A673 (cell line): ENCODE measurements around the gene INSR. TPM values are rescaled to one million over a fixed set of nuclear protein-coding genes. Genes with fewer than 3 reads are reported as not detected.

Experiments used
- BruUV-seq: library from RNA; stranded (reverse); fragments of 400-500 nt; replicated peaks from 2 replicates; lab custom pipeline; 2021; lab: Mats Ljungman, UMichigan
- CTCF ChIA-PET: fragments of 300-600 bp; sonication (Branson Sonifier 250); formaldehyde crosslinking; loops from one replicate; lab custom pipeline; 2022; ENCODE audit warnings: antibody characterized with exemption; lab: Charles Lee
- POLR2A ChIA-PET: fragments of 300-600 bp; sonication (Branson Sonifier 250); formaldehyde crosslinking; loops from one replicate; lab custom pipeline; 2022; ENCODE audit warnings: antibody characterized with exemption; ENCODE audit not compliant: low non-redundant PET; lab: Charles Lee
- DNase-seq: peaks from one replicate; pipeline ENCODE4 v3.0.0-alpha.2; 2015; ENCODE audit warnings: low spot score
- H3K27ac ChIP-seq: fragments of 200-600 bp; sonication (generic); 2 replicates; pipeline ENCODE4 v1.5.1; 2016; ENCODE audit warnings: mixed run types, low read depth, mild to moderate bottlenecking, mixed read lengths, antibody characterized with exemption, low read length; ENCODE audit not compliant: poor library complexity, severe bottlenecking
- H3K27me3 ChIP-seq: fragments of 200-600 bp; sonication (generic); replicated peaks from 2 replicates; pipeline ENCODE4 v1.6.1; 2017; ENCODE audit warnings: mixed run types, low read depth, mild to moderate bottlenecking, mixed read lengths, antibody characterized with exemption, low read length; ENCODE audit not compliant: insufficient read depth, poor library complexity
- H3K36me3 ChIP-seq: fragments of 200-600 bp; sonication (generic); 2 replicates; pipeline ENCODE4 v1.6.1; 2016; ENCODE audit warnings: mixed run types, mild to moderate bottlenecking, mixed read lengths, antibody characterized with exemption, low read length; ENCODE audit not compliant: insufficient read depth, poor library complexity, severe bottlenecking
- H3K4me1 ChIP-seq: fragments of 200-600 bp; sonication (generic); 2 replicates; pipeline ENCODE4 v1.6.1; 2017; ENCODE audit warnings: mixed run types, mild to moderate bottlenecking, mixed read lengths, antibody characterized with exemption, low read length; ENCODE audit not compliant: insufficient read depth, poor library complexity, severe bottlenecking
- H3K4me3 ChIP-seq: fragments of 200-600 bp; sonication (generic); 2 replicates; pipeline ENCODE4 v1.5.1; 2016; ENCODE audit warnings: low read depth, mixed run types, mild to moderate bottlenecking, mixed read lengths, low read length; ENCODE audit not compliant: poor library complexity, severe bottlenecking
- H3K9me3 ChIP-seq: fragments of 200-600 bp; sonication (generic); 2 replicates; pipeline ENCODE4 v1.6.1; 2016; ENCODE audit warnings: mixed run types, low read depth, mild to moderate bottlenecking, mixed read lengths, antibody characterized with exemption, low read length; ENCODE audit not compliant: poor library complexity, severe bottlenecking
- EZH2 ChIP-seq: fragments of 200-600 bp; sonication (generic); IDR thresholded peaks from 2 replicates; pipeline ENCODE4 v1.6.1; 2017; ENCODE audit warnings: borderline replicate concordance, low read depth, mild to moderate bottlenecking, mixed read lengths, antibody characterized with exemption, low read length; ENCODE audit not compliant: poor library complexity, severe bottlenecking
- intact Hi-C: fragments of 100-400 bp; cut with micrococcal nuclease; formaldehyde crosslinking; loops from one replicate; pipeline ENCODE4 v1.10.0; 2022; ENCODE audit not compliant: unreplicated experiment
- total RNA-seq: library from RNA; stranded (reverse); gene quantifications from 2 replicates; pipeline ENCODE4 v1.2.3, GENCODE V29; 2021
- TF ChIP-seq, protein P1 (sequence below): fragments of 300-800, 200-600 bp; sonication (generic); conservative IDR thresholded peaks from 2 replicates; pipeline ENCODE4 v1.5.1; 2017; ENCODE audit warnings: low read depth, mild to moderate bottlenecking, antibody characterized with exemption, low read length, moderate library complexity, mixed read lengths

INSR gene
- total RNA-seq, 1 experiment from 2014 or later = 12.9 TPM

DNA sequence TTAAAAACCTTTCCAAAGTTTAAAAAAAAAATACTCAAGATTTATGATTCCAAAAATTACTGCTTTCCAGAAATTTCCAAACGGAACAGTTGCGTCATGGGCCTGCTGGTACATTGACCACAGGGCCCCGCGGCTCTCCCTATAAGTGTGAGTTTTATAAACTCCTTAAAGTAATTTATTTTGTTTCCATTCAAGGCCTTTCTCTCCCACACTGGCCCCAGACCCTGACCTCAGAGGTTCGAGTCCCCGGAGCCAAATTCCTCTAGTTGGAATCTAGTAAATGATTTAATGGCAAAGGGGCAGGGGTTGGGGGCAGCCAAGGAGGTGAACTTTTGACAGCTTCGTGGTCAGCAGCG is 97.5 kb downstream of the INSR start:
- no peaks in the 10 kb centered on the region for H3K36me3 ChIP-seq
- no TSS peak for BruUV-seq
- DNase-seq = no peak

DNA sequence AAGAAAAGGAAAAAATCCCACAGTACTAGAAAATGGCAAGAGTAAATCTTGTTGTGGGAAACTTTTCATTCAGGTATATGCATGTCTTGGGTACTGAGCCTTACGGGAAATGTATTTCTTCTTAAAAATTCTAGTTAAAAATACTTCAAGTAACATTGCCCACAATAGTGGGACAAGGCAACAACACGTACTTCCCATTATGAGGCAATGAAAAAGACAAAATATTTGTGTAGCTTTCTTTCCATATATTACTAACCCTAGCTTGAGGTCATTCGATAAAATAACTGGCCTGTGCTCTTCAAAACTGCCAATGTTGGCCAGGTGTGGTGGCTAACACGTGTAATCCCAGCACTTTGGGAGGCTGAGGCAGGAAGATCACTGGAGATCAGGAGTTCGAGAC is 99.2 kb downstream of the INSR start:
- Histone ChIP-seq H3K36me3 (no peaks in the 10 kb centered on the region), H3K9me3 (no peaks in the 10 kb centered on the region), H3K4me1 (peaks cover 9% of the 10 kb centered on the region), H3K27ac (no peak overlapping the region), H3K27me3 (no peaks in the 10 kb centered on the region), H3K4me3 (no peak overlapping the region)
- ChIA-PET CTCF (no interaction called here), POLR2A (interaction anchor here (0.6 kb wide), 1 partner anchor 225 kb away, joined by 3 read pairs; no protein-coding TSS in a partner anchor)
- no peak for DNase-seq
- intact Hi-C loops = no loop called here
- no TSS peak for BruUV-seq
- TF ChIP-seq, protein P1, sequence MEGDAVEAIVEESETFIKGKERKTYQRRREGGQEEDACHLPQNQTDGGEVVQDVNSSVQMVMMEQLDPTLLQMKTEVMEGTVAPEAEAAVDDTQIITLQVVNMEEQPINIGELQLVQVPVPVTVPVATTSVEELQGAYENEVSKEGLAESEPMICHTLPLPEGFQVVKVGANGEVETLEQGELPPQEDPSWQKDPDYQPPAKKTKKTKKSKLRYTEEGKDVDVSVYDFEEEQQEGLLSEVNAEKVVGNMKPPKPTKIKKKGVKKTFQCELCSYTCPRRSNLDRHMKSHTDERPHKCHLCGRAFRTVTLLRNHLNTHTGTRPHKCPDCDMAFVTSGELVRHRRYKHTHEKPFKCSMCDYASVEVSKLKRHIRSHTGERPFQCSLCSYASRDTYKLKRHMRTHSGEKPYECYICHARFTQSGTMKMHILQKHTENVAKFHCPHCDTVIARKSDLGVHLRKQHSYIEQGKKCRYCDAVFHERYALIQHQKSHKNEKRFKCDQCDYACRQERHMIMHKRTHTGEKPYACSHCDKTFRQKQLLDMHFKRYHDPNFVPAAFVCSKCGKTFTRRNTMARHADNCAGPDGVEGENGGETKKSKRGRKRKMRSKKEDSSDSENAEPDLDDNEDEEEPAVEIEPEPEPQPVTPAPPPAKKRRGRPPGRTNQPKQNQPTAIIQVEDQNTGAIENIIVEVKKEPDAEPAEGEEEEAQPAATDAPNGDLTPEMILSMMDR = no peak
- no peak for TF ChIP-seq EZH2

More for the DNA sequence above, 97.5 kb downstream of the INSR start:
- no peak for TF ChIP-seq EZH2
- TF ChIP-seq, protein P1 = no peak
- Histone ChIP-seq H3K27ac (no peak overlapping the region), H3K4me3 (peak overlapping the region; percentile 67), H3K4me1 (peaks cover 9% of the 10 kb centered on the region), H3K9me3 (no peaks in the 10 kb centered on the region), H3K27me3 (no peaks in the 10 kb centered on the region)
- ChIA-PET POLR2A (no interaction called here), CTCF (no interaction called here)
- intact Hi-C loops = no loop called here

DNA sequence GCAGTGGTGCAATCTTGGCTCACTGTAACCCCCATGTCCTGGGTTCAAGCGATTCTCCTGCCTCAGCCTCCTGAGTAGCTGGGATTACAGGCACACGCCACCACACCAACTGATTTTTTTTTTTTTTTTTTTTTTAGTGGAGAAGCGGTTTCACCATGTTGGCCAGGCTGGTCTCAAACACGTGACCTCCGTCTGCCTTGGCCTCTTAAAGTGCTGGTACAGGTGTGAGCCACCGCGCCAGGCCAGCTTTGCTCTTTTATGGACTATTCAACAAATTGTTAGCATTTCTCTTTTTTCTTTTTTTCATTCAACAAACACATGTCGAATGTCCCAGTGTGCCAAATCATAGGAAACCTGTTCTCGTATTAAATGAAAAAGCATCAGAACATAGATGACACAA is 99.6 kb downstream of the INSR start:
- ChIA-PET POLR2A (no interaction called here), CTCF (no interaction called here)
- BruUV-seq = no TSS peak

More for the DNA sequence above, 99.6 kb downstream of the INSR start:
- H3K27ac ChIP-seq = no peak overlapping the region
- peaks cover 4% of the 10 kb centered on the region for H3K4me1 ChIP-seq
- H3K9me3 ChIP-seq = no peaks in the 10 kb centered on the region
- intact Hi-C loops = no loop called here
- DNase-seq = no peak
- no peak overlapping the region for H3K4me3 ChIP-seq
- H3K36me3 ChIP-seq = no peaks in the 10 kb centered on the region
- TF ChIP-seq, protein P1 = no peak
- no peak for TF ChIP-seq EZH2
- no peaks in the 10 kb centered on the region for H3K27me3 ChIP-seq
